HL-60 (cell line): Measurements from ENCODE around the gene XRCC4.

Source experiments
- DNase-seq, 2 experiments: peaks; one replicate each; pipeline ENCODE4 v3.0.0-alpha.2; 2010 to 2020; ENCODE audit warnings: low read depth in 1 of 2, low spot score in 1 of 2
- H3K27ac ChIP-seq: fragments of 250-450 bp; sonication (Bioruptor Pico); replicated peaks from 2 replicates; pipeline ENCODE4 v1.5.1; 2020; ENCODE audit warnings: mild to moderate bottlenecking, moderate library complexity
- H3K27me3 ChIP-seq: fragments of 250-450 bp; sonication (Bioruptor Pico); 2 replicates; pipeline ENCODE4 v1.5.1; 2021; ENCODE audit warnings: mild to moderate bottlenecking, moderate library complexity; ENCODE audit not compliant: insufficient read depth, poor library complexity, severe bottlenecking
- H3K4me3 ChIP-seq: replicated peaks from 2 replicates; pipeline ENCODE4 v1.5.1; 2011; ENCODE audit warnings: mild to moderate bottlenecking, control low read depth, low read length; ENCODE audit not compliant: insufficient read depth
- CTCF ChIP-seq: IDR thresholded peaks from one replicate; pipeline ENCODE4 v1.5.1; 2011; ENCODE audit warnings: low read length, control low read depth, inconsistent platforms; ENCODE audit not compliant: insufficient read depth
- GABPA ChIP-seq: IDR thresholded peaks from 2 replicates; pipeline ENCODE4 v1.6.1; 2012; ENCODE audit warnings: low read depth
- POLR2AphosphoS5 ChIP-seq: IDR thresholded peaks from 2 replicates; pipeline ENCODE4 v1.6.1; 2012; ENCODE audit warnings: low read depth
- REST ChIP-seq: IDR thresholded peaks from 2 replicates; pipeline ENCODE4 v1.6.1; 2012; ENCODE audit warnings: low read depth; ENCODE audit not compliant: insufficient replicate concordance
- SPI1 ChIP-seq: IDR thresholded peaks from 2 replicates; pipeline ENCODE4 v1.6.1; 2012; ENCODE audit warnings: low read depth, mild to moderate bottlenecking, borderline replicate concordance

XRCC4 gene

DNA sequence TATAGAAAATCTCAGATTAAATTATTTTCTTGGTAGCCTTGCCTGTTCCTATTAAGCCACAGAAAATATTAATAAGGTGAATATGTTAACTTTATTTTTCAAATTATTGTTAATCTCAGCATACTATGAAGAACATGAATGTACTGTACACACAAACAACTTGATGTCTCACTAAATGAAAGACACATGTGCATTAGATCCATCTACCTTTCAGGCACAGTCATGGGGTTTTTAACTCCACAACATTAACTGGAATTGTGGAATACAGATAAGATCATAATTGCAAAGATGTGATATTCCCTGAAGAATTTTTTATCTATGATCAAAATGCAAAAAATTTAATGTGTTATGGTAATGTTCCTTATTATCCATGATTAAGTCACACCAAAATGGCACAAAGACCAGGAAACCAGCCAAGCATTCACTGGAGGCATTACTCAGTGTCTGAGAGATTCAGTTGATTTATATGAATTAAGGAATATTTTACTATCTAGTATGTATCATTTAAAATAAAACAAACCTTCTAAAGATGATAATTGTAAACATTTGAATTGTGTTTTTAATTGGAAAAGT is 244.2 kb downstream of the XRCC4 start:
- H3K27ac ChIP-seq, result no peak overlapping the region
- H3K4me3 ChIP-seq, result no peak overlapping the region
- DNase-seq, result no peak
- TF ChIP-seq SPI1 (no peak), POLR2AphosphoS5 (no peak), CTCF (no peak), REST (no peak), GABPA (no peak)
- no peaks in the 10 kb centered on the region for H3K27me3 ChIP-seq

DNA sequence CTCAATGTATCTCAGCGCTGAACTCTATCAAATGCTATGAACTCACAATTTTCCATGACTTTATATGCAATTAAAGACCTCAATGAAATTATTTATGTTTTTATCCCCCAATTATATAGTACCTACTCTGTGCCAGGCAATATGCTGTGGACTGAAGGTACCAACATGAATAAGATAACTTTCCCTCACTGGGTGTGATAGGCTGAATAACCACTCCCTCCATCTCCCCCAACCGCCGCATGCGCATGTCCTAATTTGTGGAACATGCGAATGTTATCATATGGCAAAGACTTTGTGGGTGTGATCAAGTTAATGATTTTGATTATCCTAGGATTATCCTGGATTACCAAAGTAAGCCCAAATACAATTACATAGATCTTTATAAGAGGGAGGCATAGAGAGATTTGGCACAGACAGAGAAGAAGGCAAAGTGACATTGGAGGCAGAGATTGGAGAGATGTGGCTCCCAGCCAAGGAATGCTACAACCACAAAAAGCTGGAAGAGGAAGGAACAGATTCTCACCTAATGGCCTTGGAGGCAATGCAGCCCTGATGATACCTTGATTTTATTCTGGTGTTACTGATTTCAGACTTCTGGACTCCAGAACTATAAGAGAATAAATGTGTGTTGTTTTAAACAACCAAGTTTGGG is 245.1 kb downstream of the XRCC4 start:
- DNase-seq, result no peak
- TF ChIP-seq SPI1, result no peak
- TF ChIP-seq GABPA, result no peak
- TF ChIP-seq REST, result no peak
- no peak for TF ChIP-seq CTCF
- no peak for TF ChIP-seq POLR2AphosphoS5
- H3K4me3 ChIP-seq, result no peak overlapping the region
- H3K27ac ChIP-seq, result no peak overlapping the region
- H3K27me3 ChIP-seq, result no peaks in the 10 kb centered on the region

DNA sequence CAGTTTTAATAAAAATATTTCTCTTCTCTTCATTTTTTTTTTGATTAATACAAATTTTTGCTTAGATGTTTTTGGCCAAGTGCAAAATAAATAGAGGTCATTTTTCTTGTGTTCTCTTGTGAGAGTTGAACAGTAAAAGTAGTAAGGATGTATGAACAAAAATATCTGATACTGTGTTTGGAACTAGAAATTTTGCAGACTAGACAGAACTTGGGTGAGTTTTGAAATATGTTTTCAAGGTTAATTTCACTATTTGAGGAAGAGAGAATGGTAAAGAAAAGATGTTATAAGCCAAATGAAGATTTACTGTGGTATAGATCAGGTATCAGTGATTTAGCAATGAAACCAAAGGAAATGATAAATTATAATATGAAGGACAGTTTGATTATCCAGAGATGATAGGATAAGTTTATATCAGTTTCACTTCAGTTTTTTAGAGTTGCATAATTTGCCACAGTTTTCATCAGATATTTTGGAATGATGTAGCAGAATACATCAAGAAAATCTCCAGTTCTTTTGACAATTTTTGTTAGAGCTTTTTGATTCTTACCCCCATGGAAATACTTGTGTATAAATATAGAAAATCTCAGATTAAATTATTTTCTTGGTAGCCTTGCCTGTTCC is 246.3 kb downstream of the XRCC4 start:
- DNase-seq, result no peak
- no peak for TF ChIP-seq REST
- TF ChIP-seq SPI1, result no peak
- no peak for TF ChIP-seq POLR2AphosphoS5
- no peak for TF ChIP-seq CTCF
- TF ChIP-seq GABPA, result no peak

More for the DNA sequence above, 246.3 kb downstream of the XRCC4 start:
- Histone ChIP-seq H3K4me3 (no peak overlapping the region), H3K27me3 (no peaks in the 10 kb centered on the region), H3K27ac (no peak overlapping the region)
